Dermis blood vessel endothelial cell (primary cell): ENCODE data around the gene PTCHD4. TPM values are rescaled to one million over a fixed set of nuclear protein-coding genes. Genes with fewer than 3 reads are reported as not detected.
"Not testable (repeated sequence)": the region's sequence is repeated elsewhere in the genome, so short reads cannot be mapped to it uniquely, and the experiment has no call there.

Experiments
- DNase-seq: peaks from one replicate; pipeline ENCODE4 v3.0.0; 2010
- total RNA-seq: library from RNA; depleted of rRNA; stranded (reverse); fragments of >200 nt; gene quantifications from 2 replicates; pipeline ENCODE4 v1.2.3, GENCODE V29; 2014

Gene PTCHD4
- total RNA-seq = 6.1 and 9.7 TPM in 2 replicates

DNA sequence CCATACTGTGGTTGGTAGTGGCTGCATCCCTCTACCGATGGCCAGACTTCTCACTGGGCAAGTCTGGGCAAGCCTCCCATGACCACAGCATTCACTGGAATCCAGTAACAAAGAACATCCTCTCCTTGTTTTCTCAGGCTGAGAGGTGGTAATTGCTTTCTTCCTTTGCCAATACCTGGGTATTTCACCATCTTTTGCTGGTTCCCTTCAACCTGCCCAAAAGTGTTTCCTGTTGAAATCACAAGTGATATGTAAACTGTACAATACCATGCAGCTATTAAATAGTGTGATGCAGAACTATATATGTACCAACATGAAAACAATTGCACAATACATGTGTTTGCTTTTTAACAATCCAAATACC, at the start of gene PTCHD4:
Gene PTCHD4 (minus strand): TSS at position 55 of the 364 bp plus-strand sequence. CDS start 42,240 bp downstream, outside the sequence.
- DNase-seq = peak; percentile 83

- DNase-seq = no peak
Observed at GRCh38 chr6:48151142-48151541, 40.1 kb upstream of the PTCHD4 start.

DNA sequence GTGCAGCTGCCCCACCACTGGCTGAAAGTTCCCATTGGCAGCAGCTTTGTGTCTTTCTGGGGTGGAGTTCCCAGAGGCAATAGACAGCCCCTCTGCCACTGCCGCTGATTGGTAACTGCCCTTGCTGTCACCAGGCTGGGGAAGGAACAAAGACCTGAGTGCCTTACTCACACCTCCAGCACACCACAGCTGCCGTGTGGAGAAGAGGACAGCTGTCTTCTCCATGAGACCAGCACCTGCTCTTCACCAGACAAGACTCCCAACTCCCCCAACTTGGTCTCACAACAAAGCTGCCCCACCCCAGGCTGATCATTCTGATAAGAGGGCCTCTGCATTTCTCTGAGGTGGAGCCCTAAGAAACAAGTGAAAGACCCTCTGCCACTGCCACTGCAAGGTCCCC, 39.7 kb upstream of the PTCHD4 start:
- no peak for DNase-seq

DNA sequence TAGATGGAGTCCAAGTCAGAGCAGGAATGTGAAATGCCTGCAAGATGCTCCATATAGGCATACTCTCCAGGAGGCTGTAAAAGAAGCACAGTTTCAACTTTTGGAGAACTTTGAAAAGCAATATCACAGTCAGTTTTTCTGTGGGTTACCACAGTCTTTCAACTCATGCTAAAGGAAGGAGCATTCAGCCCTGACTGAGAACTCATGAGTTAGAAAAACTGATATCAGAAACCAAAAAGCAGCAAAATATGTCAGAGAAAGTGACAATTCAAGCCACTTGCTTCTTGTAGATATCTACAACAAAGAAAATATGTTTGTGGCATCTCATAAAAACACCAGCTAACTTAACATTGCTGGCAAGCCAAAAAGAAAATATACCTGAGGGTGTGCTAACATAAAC, 36.1 kb upstream of the PTCHD4 start:
- no peak for DNase-seq

- DNase-seq = no peak
Observed at GRCh38 chr6:48144021-48144420, 33.0 kb upstream of the PTCHD4 start.

DNA sequence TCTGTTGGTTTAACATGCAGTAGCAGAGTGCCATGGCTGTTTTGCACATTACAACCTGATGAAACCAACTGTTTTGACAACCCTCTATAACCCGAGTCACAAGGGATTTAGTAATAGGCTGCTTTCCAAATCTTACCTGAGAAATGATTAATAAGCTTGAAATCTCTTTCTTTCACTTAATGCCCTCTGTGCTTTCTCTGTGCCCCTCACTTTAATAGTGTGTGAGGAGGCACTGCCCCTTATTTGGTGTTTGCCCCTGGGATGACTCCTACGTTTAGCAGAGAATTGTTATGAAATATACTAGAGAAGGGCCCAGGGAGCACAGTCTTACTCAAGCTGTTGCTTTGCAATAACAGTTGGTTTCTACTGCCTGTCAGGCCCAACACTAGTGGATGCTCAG, 31.0 kb upstream of the PTCHD4 start:
- no peak for DNase-seq

DNA sequence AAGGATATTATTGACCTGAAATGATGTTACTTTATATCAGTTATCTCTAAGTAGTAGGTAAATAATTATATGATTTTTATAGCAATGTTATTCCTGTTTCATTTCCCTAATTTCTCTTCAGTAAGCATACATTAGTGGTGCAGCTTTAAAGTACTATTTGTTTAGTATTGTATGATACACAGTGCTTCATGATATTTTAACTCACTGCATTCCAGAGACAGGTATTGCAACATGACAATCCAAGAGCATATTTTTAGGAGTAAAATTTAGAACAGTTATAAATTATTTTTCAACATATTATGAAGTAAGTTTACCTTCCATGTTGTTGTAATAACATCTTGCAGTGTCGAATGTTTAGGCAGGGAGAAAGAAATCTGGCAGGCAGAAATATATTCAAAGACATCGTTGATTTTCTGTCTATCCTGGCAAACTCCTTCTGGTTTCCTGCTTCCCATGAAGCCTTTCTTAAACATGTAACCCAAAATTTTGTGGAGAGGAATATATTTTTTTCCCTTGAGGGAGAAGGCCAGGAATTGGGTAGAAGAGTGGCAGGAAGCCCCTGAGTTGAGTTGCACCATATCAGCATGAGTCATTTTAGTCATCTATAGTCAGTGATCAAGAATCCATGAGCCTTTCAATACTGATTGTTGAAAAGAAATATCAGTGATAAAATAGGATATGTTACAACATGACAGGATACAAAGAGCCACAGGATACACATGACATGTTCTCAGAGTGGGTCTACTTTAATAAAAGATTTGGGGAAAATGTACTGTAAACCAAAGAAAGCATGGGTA, 29.0 kb upstream of the PTCHD4 start:
- no peak for DNase-seq

GRCh38 chr6:48136856-48137255, 25.9 kb upstream of the PTCHD4 start:
- no peak for DNase-seq

GRCh38 chr6:48135323-48136084, 24.5 kb upstream of the PTCHD4 start:
- no peak for DNase-seq

- DNase-seq = no peak
Observed at GRCh38 chr6:48134246-48134645, 23.2 kb upstream of the PTCHD4 start.

GRCh38 chr6:48123601-48124000, 12.6 kb upstream of the PTCHD4 start:
- no peak for DNase-seq

DNA sequence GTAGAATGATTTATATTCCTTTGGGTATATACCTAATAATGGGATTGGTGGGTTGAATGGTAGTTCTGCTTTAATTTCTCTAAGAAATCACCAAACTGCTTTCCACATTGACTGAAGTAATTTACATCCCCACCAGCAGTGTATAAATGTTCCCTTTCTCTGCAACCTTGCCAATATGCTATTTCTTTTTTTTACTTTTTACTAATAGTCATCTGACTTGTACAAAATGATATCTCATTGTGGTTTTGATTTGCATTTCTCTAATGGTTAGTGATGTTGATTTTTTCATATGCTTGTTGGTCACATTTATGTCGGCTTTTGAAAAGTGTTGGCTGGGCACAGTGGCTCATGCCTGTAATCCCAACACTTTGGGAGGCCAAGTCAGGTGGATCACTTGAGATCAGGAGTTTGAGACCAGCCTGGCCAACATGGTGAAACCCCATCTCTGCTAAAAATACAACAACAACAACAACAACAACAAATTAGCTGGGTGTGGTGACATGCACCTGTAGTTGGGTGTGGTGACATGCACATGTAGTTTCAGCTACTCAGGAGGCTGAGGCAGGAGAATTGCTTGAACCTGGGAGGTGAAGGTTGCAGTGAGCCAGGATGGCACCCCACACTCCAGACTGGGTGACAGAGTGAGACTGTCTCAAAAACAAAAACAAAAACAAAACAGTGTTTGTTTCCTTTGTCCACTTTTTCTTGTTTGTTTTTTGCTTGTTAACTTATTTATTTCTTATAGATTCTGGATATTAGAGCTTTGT, 11.2 kb upstream of the PTCHD4 start:
- not testable (repeated sequence) for DNase-seq

GRCh38 chr6:48116699-48117645, 6.0 kb upstream of the PTCHD4 start:
- DNase-seq = no peak

GRCh38 chr6:48113130-48113529, 2.1 kb upstream of the PTCHD4 start:
- DNase-seq = no peak

GRCh38 chr6:48111575-48111974, 578 bp upstream of the PTCHD4 start:
- DNase-seq = peak; percentile 70

GRCh38 chr6:48110436-48111142, 408 bp downstream of the PTCHD4 start:
- peak; percentile 17 for DNase-seq

- peak; percentile 19 for DNase-seq
Observed at GRCh38 chr6:48109944-48110343, 1.1 kb downstream of the PTCHD4 start.

GRCh38 chr6:48102476-48103195, 8.4 kb downstream of the PTCHD4 start:
- DNase-seq = not testable (repeated sequence)

DNA sequence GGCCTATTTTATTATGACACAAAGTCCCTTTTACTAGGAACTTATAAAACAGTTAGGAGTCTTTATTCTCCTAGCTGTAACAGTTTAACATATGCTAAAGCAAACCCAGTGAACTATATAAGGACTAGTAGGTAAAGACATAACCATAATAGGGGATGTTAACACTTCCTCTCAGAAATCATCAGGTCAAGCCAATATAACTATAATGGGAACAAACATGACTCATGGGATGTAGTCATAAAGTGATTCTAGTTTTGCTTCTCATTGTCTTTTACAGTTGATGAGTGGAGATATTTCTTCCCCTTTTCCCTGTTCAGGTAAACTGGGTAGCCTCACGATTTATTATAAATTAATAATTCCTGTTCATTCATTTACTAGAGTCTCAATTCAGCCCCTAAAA, 9.7 kb downstream of the PTCHD4 start:
- DNase-seq = peak; percentile 36

- DNase-seq = peak; percentile 34
Observed at GRCh38 chr6:48100588-48100895, 10.5 kb downstream of the PTCHD4 start.
